HG03025 (cell line): ENCODE results near the gene MYCN.
"Not testable (repeated sequence)": the region's sequence is repeated elsewhere in the genome, so short reads cannot be mapped to it uniquely, and the experiment has no call there.

Experiments used
- ATAC-seq: cut with Tn5 transposase; IDR thresholded peaks from one replicate; pipeline ENCODE4 v1.9.1; 2021; ENCODE audit warnings: mild to moderate bottlenecking, moderate library complexity; ENCODE audit not compliant: unreplicated experiment, low FRiP score

Gene MYCN

GRCh38 chr2:15956751-15957736, 16.7 kb downstream of the MYCN start:
- ATAC-seq: no peak

DNA sequence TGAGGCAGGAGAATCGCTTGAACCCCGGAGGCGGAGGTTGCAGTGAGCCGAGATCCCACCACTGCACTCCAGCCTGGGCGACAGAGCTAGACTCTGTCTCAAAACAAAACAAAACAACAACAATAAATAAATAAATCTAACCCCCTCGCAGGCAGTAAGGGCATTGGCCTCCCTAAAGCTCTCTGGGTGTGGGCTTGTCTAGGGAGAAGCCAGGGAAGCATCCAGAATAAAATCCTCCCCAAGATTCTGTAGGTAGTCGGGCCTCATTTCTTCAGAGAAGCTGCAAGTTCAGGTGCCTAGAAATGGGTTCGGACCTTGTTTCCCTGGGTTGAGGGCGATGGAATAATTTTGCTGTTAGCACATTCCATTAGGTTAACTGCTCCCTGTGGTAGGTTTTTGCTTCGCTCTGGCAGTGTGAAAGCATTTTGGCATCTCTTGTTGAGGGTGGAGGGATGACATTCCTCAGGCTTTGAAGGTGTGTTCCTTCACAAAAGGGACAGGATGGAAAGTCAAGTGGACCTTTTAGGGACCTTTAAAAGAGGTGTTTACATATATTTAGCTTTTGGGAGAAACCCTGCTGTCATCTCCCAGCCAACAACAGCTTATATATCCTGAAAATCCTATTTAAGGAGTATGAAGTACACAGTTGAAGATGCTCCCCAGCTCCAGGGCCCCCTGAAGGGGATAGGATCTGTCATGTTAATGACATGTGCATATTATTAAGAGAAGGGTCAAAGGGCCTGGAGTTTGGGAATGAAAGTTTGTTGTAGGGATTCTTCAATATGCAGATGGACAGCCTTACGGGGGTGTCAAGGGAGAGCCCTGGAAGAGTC, 17.7 kb downstream of the MYCN start:
- ATAC-seq: no peak

- no peak for ATAC-seq
Measured at GRCh38 chr2:15959331-15960153, 19.2 kb downstream of the MYCN start.

DNA sequence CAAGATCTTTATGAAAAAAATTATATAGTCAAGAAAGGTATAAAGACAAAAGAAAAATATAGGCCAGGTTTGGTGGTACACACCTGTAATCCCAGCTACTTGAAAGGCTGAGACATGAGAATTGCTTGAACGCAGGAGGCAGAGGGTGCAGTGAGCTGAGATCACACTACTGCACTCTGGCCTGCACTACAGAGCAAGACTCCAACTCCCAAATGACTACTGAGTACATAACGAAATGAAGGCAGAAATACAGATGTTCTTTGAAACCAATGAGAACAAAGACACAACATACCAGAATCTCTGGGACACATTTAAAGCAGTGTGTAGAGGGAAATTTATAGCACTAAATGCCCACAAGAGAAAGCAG, 19.8 kb downstream of the MYCN start:
- not testable (repeated sequence) for ATAC-seq

- ATAC-seq: not testable (repeated sequence)
Measured at GRCh38 chr2:15963109-15963976, 23.0 kb downstream of the MYCN start.

GRCh38 chr2:15963977-15964670, 23.8 kb downstream of the MYCN start:
- no peak for ATAC-seq

DNA sequence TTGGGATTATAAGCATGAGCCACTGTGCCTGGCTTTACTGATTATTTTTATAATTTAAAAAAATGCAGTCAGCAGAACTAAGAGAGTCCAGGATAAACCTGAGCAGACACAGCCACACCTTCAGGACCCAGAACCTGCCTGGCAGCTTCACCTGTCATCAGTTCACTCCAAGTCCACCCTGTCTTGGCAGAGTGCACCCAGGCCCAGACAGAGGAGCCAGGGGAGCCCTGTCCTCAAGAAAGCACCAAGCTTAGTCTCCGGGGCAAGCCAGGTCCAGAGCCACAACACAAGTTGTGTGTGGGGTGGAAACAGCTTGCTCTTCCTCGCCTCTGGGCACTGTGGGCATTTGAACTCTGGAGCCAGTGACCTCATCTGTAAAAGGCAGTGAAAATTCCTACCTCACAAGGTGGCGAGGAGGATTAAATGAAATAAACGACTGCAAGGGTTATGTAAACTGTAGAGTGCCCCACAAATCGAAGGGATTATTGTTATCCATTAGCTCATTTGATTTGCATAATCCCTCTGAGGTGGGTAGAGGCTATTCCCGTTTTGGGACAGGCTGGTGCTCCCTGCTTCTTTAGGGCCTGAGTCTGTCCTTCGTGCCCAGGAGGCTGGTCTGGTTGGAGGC, 24.7 kb downstream of the MYCN start:
- no peak for ATAC-seq

GRCh38 chr2:15965564-15966019, 25.2 kb downstream of the MYCN start:
- ATAC-seq: no peak

- ATAC-seq: no peak
Measured at GRCh38 chr2:15967415-15968279, 27.3 kb downstream of the MYCN start.

GRCh38 chr2:15968280-15969178, 28.2 kb downstream of the MYCN start:
- no peak for ATAC-seq

DNA sequence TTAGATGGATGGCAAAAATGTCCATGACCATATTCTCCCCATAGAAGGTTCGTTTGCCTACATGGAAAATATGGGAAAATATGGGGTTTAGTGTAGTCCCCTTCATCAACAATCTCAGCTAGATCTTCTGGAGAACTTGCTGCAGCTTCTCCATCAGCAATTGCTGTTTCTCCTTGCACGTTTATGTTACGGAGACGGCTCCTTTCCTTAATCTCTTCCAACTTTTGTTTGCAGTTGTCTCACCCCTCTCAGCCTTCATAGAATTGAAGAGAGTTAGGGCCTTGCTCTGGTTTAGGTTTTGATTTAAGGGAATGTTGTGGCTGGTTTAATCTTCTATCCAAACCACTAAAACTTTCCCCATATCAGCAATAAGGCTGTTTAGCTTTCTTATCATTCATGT, 28.9 kb downstream of the MYCN start:
- ATAC-seq: no peak

DNA sequence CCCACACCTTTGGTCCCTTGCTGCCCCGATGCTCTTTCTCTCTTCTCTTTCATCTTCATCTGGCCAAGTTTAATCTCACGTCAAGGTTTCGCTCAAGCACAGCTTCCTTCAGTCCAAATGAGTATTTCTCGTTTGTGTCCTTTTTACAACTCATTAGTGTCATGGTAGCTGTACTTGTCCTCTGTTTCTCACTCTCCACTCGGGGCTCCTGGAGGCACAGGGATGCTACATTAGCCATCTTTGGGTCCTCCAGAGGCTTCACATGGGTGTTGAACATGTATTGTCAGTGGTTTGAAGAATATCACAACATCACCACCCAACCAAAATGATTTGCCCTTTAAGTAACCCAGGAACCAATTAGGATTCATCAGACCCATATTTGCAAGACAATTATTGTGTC, 30.4 kb downstream of the MYCN start:
- no peak for ATAC-seq

DNA sequence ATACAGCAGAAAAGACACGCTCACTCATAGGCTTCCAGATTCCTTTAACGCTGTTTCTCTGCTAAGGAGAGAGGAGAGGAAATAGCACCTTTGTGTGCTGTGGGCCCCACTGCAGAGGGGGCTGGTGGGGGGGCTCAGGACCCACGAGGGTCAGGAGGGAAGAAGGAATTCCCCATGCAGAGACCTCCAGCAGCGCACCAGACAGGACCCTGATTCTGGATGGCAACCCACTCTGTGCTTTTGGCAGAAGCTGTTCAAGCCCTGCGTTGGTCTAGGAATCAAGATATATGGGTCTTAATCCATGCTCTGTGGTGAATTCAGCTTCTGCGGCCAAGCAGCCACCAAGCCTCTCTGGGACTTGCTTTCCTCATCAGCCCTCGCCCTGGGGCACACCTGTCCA, 31.0 kb downstream of the MYCN start:
- ATAC-seq: no peak

GRCh38 chr2:15971831-15972522, 31.6 kb downstream of the MYCN start:
- no peak for ATAC-seq

DNA sequence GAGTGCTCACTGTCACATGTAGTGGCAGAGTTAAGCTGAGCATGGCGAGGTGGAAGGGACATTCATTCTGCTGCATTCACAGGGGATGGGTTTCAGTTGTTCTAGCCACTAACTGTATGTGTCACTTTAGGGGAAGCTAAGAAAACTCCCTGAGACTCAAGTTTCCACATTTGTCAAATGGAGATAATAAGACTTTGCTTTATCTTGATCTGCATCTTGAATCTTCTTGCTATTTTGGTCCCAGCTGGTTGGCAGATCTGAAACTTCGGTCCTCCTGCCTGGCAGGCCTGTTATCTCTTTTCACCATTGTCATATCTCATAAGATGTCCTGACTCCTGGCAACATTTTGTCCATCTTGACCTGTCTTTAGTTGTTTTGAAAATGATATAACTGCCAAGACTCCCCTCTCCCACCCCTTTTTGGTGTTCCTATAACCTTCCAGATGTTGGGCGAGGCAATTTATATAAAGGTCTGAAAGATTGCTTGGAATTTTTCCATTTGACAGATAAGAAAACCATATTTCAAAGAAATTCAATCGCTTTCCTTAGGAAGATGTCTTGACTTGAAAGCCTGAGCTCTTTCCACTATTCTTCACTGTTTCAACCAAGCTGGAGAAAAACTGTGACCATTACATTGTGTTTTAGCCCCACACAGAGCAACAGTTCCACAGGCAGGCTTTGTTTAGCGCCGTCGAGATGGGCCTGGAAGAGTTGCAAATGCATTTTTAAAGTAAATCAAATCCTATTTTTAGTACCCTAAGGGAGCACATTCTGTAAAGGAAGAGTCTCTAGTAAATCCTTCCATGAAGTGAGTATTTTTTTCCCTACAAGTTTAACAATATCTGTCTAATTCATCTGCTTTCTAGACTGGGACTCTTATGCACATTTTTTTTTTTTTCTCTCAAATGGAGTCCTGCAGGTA, 33.4 kb downstream of the MYCN start:
- no peak for ATAC-seq
